ENCODE data around the gene LRRC28. TPM values are rescaled to one million over a fixed set of nuclear protein-coding genes. Genes with fewer than 3 reads are reported as not detected.

The LRRC28 gene
- total and polyA plus RNA-seq, 8 donors, result 4.5 to 24.9 (median 15.2) TPM

DNA sequence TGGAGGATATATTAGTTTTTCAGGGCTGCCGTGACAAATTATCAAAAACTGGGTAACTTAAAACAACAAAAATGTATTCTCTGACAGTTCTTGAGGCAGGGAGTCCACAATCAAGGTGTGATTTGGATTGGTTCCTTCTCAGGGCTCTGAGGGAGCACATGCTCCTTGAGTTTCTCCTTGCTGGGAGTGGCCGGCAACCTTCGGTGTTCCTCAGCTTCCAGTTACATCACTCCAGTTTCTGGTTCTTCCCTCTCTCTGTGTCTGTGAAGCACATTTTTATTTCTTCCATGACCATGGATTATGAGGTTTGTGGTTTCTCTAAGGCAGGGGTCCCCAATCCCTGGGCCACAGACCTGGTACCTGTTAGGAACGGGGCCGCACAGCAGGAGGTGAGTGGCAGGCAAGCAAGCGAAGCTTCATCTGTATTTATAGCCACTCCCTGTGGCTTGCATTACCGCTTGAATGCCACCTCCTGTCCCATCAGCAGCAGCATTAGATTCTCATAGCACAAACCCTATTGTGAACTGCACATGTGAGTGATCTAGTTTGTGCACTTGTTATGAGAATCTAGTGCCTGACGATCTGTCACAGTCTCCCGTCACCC lies 24.3 kb downstream of the LRRC28 start:
- intact Hi-C loops (cut with DNase I), result no loop called here
- ATAC-seq (no peak), DNase-seq (no peak), FAIRE-seq (no peak)
- H3K36me3 ChIP-seq, result no peaks in the 10 kb centered on the region
- TF ChIP-seq, protein P1, sequence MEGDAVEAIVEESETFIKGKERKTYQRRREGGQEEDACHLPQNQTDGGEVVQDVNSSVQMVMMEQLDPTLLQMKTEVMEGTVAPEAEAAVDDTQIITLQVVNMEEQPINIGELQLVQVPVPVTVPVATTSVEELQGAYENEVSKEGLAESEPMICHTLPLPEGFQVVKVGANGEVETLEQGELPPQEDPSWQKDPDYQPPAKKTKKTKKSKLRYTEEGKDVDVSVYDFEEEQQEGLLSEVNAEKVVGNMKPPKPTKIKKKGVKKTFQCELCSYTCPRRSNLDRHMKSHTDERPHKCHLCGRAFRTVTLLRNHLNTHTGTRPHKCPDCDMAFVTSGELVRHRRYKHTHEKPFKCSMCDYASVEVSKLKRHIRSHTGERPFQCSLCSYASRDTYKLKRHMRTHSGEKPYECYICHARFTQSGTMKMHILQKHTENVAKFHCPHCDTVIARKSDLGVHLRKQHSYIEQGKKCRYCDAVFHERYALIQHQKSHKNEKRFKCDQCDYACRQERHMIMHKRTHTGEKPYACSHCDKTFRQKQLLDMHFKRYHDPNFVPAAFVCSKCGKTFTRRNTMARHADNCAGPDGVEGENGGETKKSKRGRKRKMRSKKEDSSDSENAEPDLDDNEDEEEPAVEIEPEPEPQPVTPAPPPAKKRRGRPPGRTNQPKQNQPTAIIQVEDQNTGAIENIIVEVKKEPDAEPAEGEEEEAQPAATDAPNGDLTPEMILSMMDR (IDR thresholded peaks at IDR 0.05), result no peak
- H3K4me1 ChIP-seq, result no peaks in the 10 kb centered on the region
- no peak overlapping the region for H3K4me3 ChIP-seq
- H3K9me3 ChIP-seq, result no peaks in the 10 kb centered on the region
- H3K27me3 ChIP-seq, result no peaks in the 10 kb centered on the region
- H3K27ac ChIP-seq, result no peak overlapping the region
- WGBS, 2 donors, result 94% methylated on average over 9 of the region's 9 CpGs

DNA sequence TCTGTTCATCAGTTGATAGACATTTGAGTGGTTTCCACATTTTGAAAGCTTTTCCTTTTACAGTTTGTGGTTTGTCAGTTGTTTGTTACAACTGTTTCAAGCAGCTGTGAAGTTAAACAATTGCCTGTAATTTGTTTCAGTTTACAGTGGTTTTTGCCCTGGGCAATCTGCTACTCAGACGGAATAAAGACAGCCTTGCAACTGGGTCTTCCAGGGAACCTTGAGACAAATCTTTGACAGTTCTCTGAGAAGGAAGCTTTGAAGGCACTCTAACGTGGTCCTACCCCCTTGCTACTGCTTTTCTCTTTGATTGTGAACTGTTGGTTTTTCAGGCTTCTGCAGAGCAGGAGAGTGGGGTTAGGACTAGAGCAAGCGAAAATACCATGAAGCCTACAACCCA lies 28.0 kb downstream of the LRRC28 start:
- ATAC-seq (no peak), DNase-seq (no peak), FAIRE-seq (no peak)
- no peaks in the 10 kb centered on the region for H3K9me3 ChIP-seq
- no peak overlapping the region for H3K4me3 ChIP-seq
- H3K4me1 ChIP-seq, result no peaks in the 10 kb centered on the region
- intact Hi-C loops (cut with DNase I), result no loop called here
- H3K27ac ChIP-seq, result no peak overlapping the region
- no peaks in the 10 kb centered on the region for H3K27me3 ChIP-seq
- 89 to 91% methylated on average over 3 of the region's 3 CpGs for WGBS, 2 donors
- no peaks in the 10 kb centered on the region for H3K36me3 ChIP-seq
- TF ChIP-seq, protein P1 (IDR thresholded peaks at IDR 0.05), result no peak

DNA sequence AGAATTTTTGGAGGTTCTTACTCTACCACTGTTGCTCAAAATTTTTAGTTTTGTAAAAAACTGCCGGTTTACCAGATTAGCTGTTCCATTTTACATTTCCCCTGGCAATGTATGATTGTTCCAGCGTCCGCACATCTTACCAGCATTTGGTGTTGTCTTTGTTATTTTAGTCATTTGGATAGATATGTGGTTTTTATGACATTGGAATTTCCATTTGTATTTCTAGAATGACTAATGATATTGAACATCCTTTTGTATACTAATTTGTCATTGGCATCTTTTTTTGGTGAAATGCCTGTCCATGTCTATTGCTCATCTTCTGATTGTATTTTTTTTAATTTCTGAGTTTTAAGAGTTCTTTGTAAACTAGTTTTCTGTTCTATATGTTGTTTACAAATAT lies 28.5 kb downstream of the LRRC28 start:
- DNase-seq, result no peak
- FAIRE-seq, result no peak
- Histone ChIP-seq H3K4me3 (no peak overlapping the region), H3K9me3 (no peaks in the 10 kb centered on the region), H3K27ac (no peak overlapping the region), H3K27me3 (no peaks in the 10 kb centered on the region), H3K4me1 (no peaks in the 10 kb centered on the region), H3K36me3 (no peaks in the 10 kb centered on the region)
- intact Hi-C loops (cut with DNase I), result loop anchor here in 1 of 3 donors (10.0 kb wide), 1 partner anchor 425 kb away; no protein-coding TSS in a partner anchor
- TF ChIP-seq, protein P1 (IDR thresholded peaks at IDR 0.05), result no peak
- ATAC-seq, result no peak
- WGBS, 2 donors, result 94 to 99% methylated on average over 3 of the region's 3 CpGs

DNA sequence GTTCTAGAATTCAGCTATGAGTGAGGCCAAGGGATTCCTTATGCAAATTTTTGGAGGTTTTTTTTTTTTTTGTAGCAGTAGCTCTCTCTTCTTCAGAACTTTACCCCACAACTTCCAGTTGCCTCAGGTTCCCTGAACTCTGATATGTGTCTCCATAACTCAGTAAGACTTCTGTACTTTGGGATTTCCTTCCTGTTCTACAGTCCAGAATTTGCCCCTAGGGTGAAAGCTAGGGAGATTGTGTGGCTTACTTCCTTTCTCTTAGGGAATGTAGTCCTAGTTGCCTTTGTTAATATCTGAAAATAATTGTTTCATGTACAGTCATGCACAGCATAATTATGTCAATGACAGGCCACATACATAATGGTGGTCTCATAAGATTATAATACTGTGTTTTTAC lies 30.8 kb downstream of the LRRC28 start:
- ATAC-seq (no peak), DNase-seq (no peak), FAIRE-seq (no peak)
- Histone ChIP-seq H3K36me3 (no peaks in the 10 kb centered on the region), H3K4me1 (no peaks in the 10 kb centered on the region), H3K27ac (no peak overlapping the region), H3K4me3 (no peak overlapping the region), H3K9me3 (no peaks in the 10 kb centered on the region), H3K27me3 (no peaks in the 10 kb centered on the region)
- TF ChIP-seq, protein P1 (IDR thresholded peaks at IDR 0.05), result no peak
- intact Hi-C loops (cut with DNase I), result loop anchor here in 1 of 3 donors (10.0 kb wide), 1 partner anchor 423 kb away; no protein-coding TSS in a partner anchor

DNA sequence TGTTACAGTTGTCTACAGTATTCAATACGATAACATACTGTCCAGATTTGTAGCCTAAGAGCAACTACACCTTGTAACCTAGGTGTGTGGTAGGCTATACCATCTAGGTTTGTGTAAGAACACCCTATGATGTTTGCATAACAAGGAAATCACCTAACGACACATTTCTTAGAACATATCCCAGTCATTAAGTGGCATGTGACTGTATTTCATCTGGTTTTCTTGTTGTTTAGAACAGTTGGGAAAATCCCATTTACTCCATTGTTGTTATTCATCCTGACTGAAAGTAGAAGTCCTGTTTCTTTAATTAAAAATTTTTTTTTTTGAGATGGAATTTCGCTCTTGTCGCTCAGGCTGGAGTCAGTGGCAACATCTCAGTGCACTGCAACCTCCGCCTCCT lies 31.3 kb downstream of the LRRC28 start:
- Histone ChIP-seq H3K4me3 (no peak overlapping the region), H3K27me3 (no peaks in the 10 kb centered on the region), H3K9me3 (no peaks in the 10 kb centered on the region), H3K4me1 (no peaks in the 10 kb centered on the region), H3K36me3 (no peaks in the 10 kb centered on the region), H3K27ac (no peak overlapping the region)
- ATAC-seq, result no peak
- no peak for DNase-seq
- FAIRE-seq, result no peak
- 94 to 97% methylated on average over 5 of the region's 5 CpGs for WGBS, 2 donors
- TF ChIP-seq, protein P1 (IDR thresholded peaks at IDR 0.05), result no peak
- intact Hi-C loops (cut with DNase I), result loop anchor here in 1 of 3 donors (10.0 kb wide), 1 partner anchor 422 kb away; no protein-coding TSS in a partner anchor
